Measurements from ENCODE around the gene LIX1. TPM values are rescaled to one million over a fixed set of nuclear protein-coding genes. Genes with fewer than 3 reads are reported as not detected.
"Not testable (repeated sequence)": the region's sequence is repeated elsewhere in the genome, so short reads cannot be mapped to it uniquely, and the experiment has no call there.

LIX1 gene
- not detected in 2 replicates for total RNA-seq (2014; rRNA removed; shearing (Covaris generic))
- not detected in 2 replicates for polyA plus RNA-seq (2015; cell fraction: cytosol; rRNA removed)
- not detected in 2 replicates for polyA plus RNA-seq (2015; cell fraction: nucleus; rRNA removed)

GRCh38 chr5:97142521-97143254 lies at the start of gene LIX1:
Gene LIX1 (minus strand): TSS chr5:97142611. CDS start chr5:97142576, 35 bp downstream.
- DNase-seq (ENCODE audit: low read depth, low spot score), result peak; percentile 67
- in situ Hi-C loops (cut with HindIII; ENCODE audit: low pct_unique_long_range_greater_than_20kb, low sequenced_read_pairs), result no loop called here

GRCh38 chr5:97191893-97192292 lies 49.5 kb upstream of the LIX1 start:
- no peak for DNase-seq (ENCODE audit: low read depth, low spot score)
- in situ Hi-C loops (cut with HindIII; ENCODE audit: low pct_unique_long_range_greater_than_20kb, low sequenced_read_pairs), result no loop called here

- DNase-seq (ENCODE audit: low read depth, low spot score); in situ Hi-C loops (cut with HindIII; ENCODE audit: low pct_unique_long_range_greater_than_20kb, low sequenced_read_pairs): not testable (repeated sequence)
Measured at GRCh38 chr5:97189523-97189922, 47.1 kb upstream of the LIX1 start.

- in situ Hi-C loops (cut with HindIII; ENCODE audit: low pct_unique_long_range_greater_than_20kb, low sequenced_read_pairs), result no loop called here
- no peak for DNase-seq (ENCODE audit: low read depth, low spot score)
Measured at GRCh38 chr5:97183930-97184213, 41.5 kb upstream of the LIX1 start.

GRCh38 chr5:97183100-97183929 lies 40.9 kb upstream of the LIX1 start, which contains the start of gene RIOK2:
Gene RIOK2 (minus strand): TSS chr5:97183247. CDS start chr5:97183191, 56 bp downstream.
- in situ Hi-C loops (cut with HindIII; ENCODE audit: low pct_unique_long_range_greater_than_20kb, low sequenced_read_pairs), result no loop called here
- DNase-seq (ENCODE audit: low read depth, low spot score), result peak; percentile 97

- no peak for DNase-seq (ENCODE audit: low read depth, low spot score)
- in situ Hi-C loops (cut with HindIII; ENCODE audit: low pct_unique_long_range_greater_than_20kb, low sequenced_read_pairs), result no loop called here
Measured at GRCh38 chr5:97182571-97183099, 40.2 kb upstream of the LIX1 start.

GRCh38 chr5:97181856-97182545 lies 39.6 kb upstream of the LIX1 start:
- DNase-seq (ENCODE audit: low read depth, low spot score), result peak; percentile 6
- in situ Hi-C loops (cut with HindIII; ENCODE audit: low pct_unique_long_range_greater_than_20kb, low sequenced_read_pairs), result no loop called here

- in situ Hi-C loops (cut with HindIII; ENCODE audit: low pct_unique_long_range_greater_than_20kb, low sequenced_read_pairs); DNase-seq (ENCODE audit: low read depth, low spot score): not testable (repeated sequence)
Measured at GRCh38 chr5:97179457-97179856, 37.0 kb upstream of the LIX1 start.

GRCh38 chr5:97172227-97172626 lies 29.8 kb upstream of the LIX1 start:
- in situ Hi-C loops (cut with HindIII; ENCODE audit: low pct_unique_long_range_greater_than_20kb, low sequenced_read_pairs), result loop anchor here (25.0 kb wide), 2 partner anchors 285 to 410 kb away; partner anchors contain the start of gene ERAP2
- DNase-seq (ENCODE audit: low read depth, low spot score), result no peak

GRCh38 chr5:97171703-97172102 lies 29.3 kb upstream of the LIX1 start:
- DNase-seq (ENCODE audit: low read depth, low spot score), result peak; percentile 22
- in situ Hi-C loops (cut with HindIII; ENCODE audit: low pct_unique_long_range_greater_than_20kb, low sequenced_read_pairs), result loop anchor here (25.0 kb wide), 2 partner anchors 284 to 409 kb away; partner anchors contain the start of gene ERAP2

GRCh38 chr5:97167435-97167834 lies 25.0 kb upstream of the LIX1 start:
- in situ Hi-C loops (cut with HindIII; ENCODE audit: low pct_unique_long_range_greater_than_20kb, low sequenced_read_pairs), result loop anchor here (25.0 kb wide), 2 partner anchors 280 to 405 kb away; partner anchors contain the start of gene ERAP2
- DNase-seq (ENCODE audit: low read depth, low spot score), result no peak

GRCh38 chr5:97165726-97166125 lies 23.3 kb upstream of the LIX1 start:
- no peak for DNase-seq (ENCODE audit: low read depth, low spot score)
- in situ Hi-C loops (cut with HindIII; ENCODE audit: low pct_unique_long_range_greater_than_20kb, low sequenced_read_pairs), result loop anchor here (25.0 kb wide), 2 partner anchors 278 to 403 kb away; partner anchors contain the start of gene ERAP2

- in situ Hi-C loops (cut with HindIII; ENCODE audit: low pct_unique_long_range_greater_than_20kb, low sequenced_read_pairs), result loop anchor here (25.0 kb wide), 2 partner anchors 278 to 403 kb away; partner anchors contain the start of gene ERAP2
- no peak for DNase-seq (ENCODE audit: low read depth, low spot score)
Measured at GRCh38 chr5:97164846-97165245, 22.4 kb upstream of the LIX1 start.

GRCh38 chr5:97163790-97164285 lies 21.4 kb upstream of the LIX1 start:
- in situ Hi-C loops (cut with HindIII; ENCODE audit: low pct_unique_long_range_greater_than_20kb, low sequenced_read_pairs), result loop anchor here (25.0 kb wide), 2 partner anchors 277 to 402 kb away; partner anchors contain the start of gene ERAP2
- DNase-seq (ENCODE audit: low read depth, low spot score), result no peak

GRCh38 chr5:97163360-97163764 lies 21.0 kb upstream of the LIX1 start:
- in situ Hi-C loops (cut with HindIII; ENCODE audit: low pct_unique_long_range_greater_than_20kb, low sequenced_read_pairs), result loop anchor here (25.0 kb wide), 2 partner anchors 276 to 401 kb away; partner anchors contain the start of gene ERAP2
- DNase-seq (ENCODE audit: low read depth, low spot score), result peak; percentile 42

- DNase-seq (ENCODE audit: low read depth, low spot score), result peak; percentile 81
- in situ Hi-C loops (cut with HindIII; ENCODE audit: low pct_unique_long_range_greater_than_20kb, low sequenced_read_pairs), result loop anchor here (25.0 kb wide), 2 partner anchors 275 to 400 kb away; partner anchors contain the start of gene ERAP2
Measured at GRCh38 chr5:97162045-97162444, 19.6 kb upstream of the LIX1 start.

- in situ Hi-C loops (cut with HindIII; ENCODE audit: low pct_unique_long_range_greater_than_20kb, low sequenced_read_pairs), result loop anchor here (25.0 kb wide), 2 partner anchors 270 to 395 kb away; partner anchors contain the start of gene ERAP2
- DNase-seq (ENCODE audit: low read depth, low spot score), result no peak
Measured at GRCh38 chr5:97157689-97158088, 15.3 kb upstream of the LIX1 start.

All from SK-MEL-5 (cell line).